HG03558 (cell line): Measurements from ENCODE around the gene EHBP1L1.

Experiments used
- ATAC-seq: cut with Tn5 transposase; IDR thresholded peaks from one replicate; pipeline ENCODE4 v1.9.1; 2021; ENCODE audit warnings: moderate number of reproducible peaks; ENCODE audit not compliant: unreplicated experiment; ENCODE audit errors: extremely low read depth

The EHBP1L1 gene

GRCh38 chr11:65545853-65546216 lies 30.0 kb upstream of the EHBP1L1 start:
- no peak for ATAC-seq

- ATAC-seq, result peak; percentile 37
These were observed 29.5 kb upstream of the EHBP1L1 start for GRCh38 chr11:65546217-65546958.

- ATAC-seq, result no peak
These were observed 28.3 kb upstream of the EHBP1L1 start for GRCh38 chr11:65547446-65548125.

- no peak for ATAC-seq
These were observed 27.5 kb upstream of the EHBP1L1 start for GRCh38 chr11:65548395-65548794.

GRCh38 chr11:65549096-65549495 lies 26.8 kb upstream of the EHBP1L1 start:
- ATAC-seq, result no peak

GRCh38 chr11:65551572-65552387 lies 24.1 kb upstream of the EHBP1L1 start:
- no peak for ATAC-seq

- ATAC-seq, result no peak
These were observed 23.4 kb upstream of the EHBP1L1 start for GRCh38 chr11:65552388-65552951.

GRCh38 chr11:65553301-65554001 lies 22.4 kb upstream of the EHBP1L1 start:
- ATAC-seq, result no peak

- no peak for ATAC-seq
These were observed 21.6 kb upstream of the EHBP1L1 start for GRCh38 chr11:65554057-65554818.

- no peak for ATAC-seq
These were observed 20.9 kb upstream of the EHBP1L1 start for GRCh38 chr11:65554842-65555430.

GRCh38 chr11:65555693-65556231 lies 20.1 kb upstream of the EHBP1L1 start:
- no peak for ATAC-seq

GRCh38 chr11:65556470-65557279 lies 19.2 kb upstream of the EHBP1L1 start:
- no peak for ATAC-seq

- no peak for ATAC-seq
These were observed 18.4 kb upstream of the EHBP1L1 start for GRCh38 chr11:65557280-65558001.

GRCh38 chr11:65558002-65558929 lies 17.6 kb upstream of the EHBP1L1 start, which contains the start of gene LTBP3:
Gene LTBP3, minus strand, starts transcription at chr11:65558359. Its CDS starts 400 bp downstream, at chr11:65557959.
- ATAC-seq, result no peak

- no peak for ATAC-seq
These were observed 16.8 kb upstream of the EHBP1L1 start for GRCh38 chr11:65558930-65559509.

GRCh38 chr11:65559535-65559934 lies 16.3 kb upstream of the EHBP1L1 start:
- no peak for ATAC-seq
